Activated CD4-positive, CD25-positive, alpha-beta regulatory T cell treated with anti-CD3 and anti-CD28 coated beads, Interleukin-2, amount 50 U/mL, for 16 hours (primary cell): ENCODE results near the gene CAPN14.

Source experiments
- DNase-seq: peaks from one replicate; pipeline ENCODE4 v3.0.0-alpha.2; 2020; ENCODE audit warnings: low read depth, low spot score

The CAPN14 gene

DNA sequence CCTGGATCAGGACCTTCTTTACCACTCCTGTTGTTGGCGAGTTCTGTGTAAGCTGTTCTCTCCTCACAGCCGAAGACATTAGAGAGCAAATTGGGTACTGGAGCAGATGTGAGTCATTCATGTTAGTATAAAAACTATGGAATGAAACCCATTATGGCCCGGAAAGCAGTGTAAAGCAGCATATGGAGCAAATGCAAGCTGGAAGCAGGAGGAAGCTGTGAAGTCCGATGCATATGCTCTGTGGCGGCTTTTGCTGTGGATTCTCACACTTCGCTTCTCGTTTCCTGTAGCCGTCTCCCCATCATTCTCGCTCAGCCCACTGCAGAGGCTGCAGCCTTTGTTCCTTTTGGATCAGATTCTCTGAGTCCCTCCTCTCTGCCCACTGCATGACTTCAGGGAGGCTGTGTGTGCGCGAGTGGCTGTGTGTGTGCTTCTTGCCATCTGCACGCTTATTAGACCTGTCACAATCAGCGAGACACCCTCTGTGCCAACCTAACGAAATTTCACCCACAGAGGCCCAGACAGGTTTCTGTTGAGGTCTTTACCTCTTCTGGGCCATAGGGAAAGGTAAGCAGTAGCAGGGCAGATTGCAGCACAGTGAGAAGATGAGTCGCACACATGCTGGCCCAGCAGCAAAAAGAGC, 75.8 kb downstream of the CAPN14 start:
- no peak for DNase-seq

DNA sequence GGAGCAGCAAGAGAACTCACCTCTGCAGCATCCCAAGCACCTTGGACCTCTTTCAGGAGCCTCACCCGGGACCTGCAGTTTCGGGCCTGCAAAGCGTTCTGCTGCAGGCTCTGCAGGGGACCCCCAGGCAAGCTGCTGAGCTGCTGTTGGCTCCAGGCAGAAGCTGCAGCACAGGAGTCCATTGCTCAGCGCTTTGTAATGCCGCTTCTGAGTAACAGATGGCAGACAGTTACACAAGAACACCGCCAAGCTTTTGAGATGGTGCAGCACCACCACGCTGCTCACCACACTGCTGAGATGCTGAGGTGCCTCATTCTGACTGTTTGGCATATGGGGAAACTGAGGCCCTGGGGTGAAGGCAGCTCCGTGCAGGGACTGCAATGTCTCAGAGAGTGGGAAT, 77.2 kb downstream of the CAPN14 start:
- no peak for DNase-seq

DNA sequence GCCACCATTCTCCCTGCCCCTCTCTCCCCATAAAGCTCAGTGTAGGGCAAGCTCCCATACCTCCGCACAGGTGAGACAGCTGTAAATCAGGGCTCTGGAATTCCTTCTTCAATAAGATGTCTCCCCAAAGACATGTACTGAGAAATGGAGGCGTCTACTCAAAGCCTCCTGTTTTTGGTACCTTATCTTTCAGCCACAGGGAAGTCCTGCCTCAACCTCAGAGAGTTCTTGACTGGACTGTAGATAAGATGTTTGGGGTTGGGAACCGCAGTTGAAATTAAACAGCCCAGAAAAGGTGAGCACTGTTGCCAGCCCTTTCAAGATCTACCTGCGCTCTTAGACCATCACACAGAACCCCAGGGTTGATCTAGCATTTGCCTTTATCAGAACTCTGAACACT, 77.6 kb downstream of the CAPN14 start:
- DNase-seq, result no peak

GRCh38 chr2:31138037-31138962, 79.0 kb downstream of the CAPN14 start, which contains the start of gene GALNT14:
Gene GALNT14, minus strand, starts transcription at chr2:31138440. Its CDS starts 354 bp downstream, at chr2:31138086.
- DNase-seq, result no peak

- no peak for DNase-seq
Measured at GRCh38 chr2:31137211-31138036, 79.9 kb downstream of the CAPN14 start.

GRCh38 chr2:31136732-31137131, 80.6 kb downstream of the CAPN14 start:
- DNase-seq, result no peak

DNA sequence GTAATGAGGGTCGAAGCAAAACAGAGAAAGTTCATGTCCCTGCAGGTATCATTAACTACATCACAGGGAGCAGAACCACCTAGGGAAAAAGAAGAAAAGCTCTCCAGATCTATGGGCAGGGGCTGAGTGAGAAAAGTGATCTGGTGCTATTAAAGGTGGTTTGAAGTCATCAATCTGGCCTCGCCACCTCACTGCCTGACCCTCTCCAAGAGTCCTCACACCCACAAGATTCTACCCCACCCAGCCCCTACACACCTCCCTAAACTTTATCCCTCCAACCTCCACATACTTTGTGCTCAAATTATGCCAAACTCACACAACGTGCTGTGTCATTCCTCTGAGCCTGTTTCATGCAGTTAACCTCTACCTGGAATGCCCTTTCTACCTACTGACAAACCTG, 81.3 kb downstream of the CAPN14 start:
- DNase-seq, result no peak

DNA sequence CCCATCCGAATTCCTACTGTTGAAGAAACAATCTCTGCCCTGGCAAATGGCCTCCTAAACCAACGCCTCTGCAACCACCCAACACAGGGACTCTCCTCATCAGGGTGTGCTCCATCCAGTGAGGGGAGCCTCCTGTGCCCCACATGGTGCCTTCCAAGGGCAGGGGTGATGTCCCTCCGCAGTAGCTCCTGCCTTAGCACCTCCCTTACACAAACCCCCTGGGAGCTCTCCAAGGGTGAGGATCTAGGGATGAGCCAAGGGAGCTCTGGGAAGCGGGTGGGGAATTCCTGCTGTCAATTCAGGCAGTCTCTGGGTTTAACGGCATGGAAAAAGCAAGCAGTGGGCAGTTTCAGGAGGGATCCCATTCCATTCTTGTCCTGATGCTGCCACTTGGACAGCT, 82.8 kb downstream of the CAPN14 start:
- DNase-seq, result no peak

- no peak for DNase-seq
Measured at GRCh38 chr2:31132786-31133185, 84.5 kb downstream of the CAPN14 start.

- DNase-seq, result no peak
Measured at GRCh38 chr2:31131871-31132270, 85.4 kb downstream of the CAPN14 start.

DNA sequence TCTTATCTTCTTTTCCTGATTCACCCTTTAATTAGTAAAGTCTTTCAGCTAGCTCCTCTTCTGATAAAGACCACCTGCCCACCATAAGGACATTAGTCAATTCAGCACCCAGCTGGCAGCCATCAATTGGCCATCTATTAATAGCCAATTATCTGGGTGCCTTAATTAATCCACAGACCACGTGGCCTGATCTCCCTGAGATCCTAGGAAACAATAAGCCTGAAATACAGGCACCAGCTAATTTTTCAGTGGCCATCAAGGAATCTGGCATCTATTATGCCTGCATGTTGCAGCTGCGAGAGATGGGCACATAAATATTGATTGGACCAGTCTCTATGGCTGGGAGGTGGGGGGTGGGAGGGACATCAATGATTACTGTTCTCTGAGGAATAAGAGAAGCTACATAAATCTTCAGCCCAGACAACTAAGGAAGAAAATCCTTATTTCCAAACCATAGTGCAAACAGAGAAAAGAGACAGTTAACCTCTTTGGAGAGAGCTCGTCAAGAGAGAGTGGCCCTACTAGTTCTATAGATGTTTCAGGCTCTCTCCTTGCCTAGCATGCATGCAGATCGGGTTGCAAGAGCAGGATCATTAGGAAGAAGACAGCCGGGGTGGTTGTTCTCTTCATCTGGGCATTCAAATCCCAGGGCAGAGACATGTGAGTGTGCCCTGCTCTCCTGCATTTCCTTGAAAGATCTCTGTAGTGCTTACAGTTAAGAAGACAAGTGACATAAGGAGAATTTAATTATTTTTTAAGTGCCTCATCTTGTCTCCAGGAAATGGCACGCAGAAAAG, 87.7 kb downstream of the CAPN14 start:
- no peak for DNase-seq

- no peak for DNase-seq
Measured at GRCh38 chr2:31127931-31128330, 89.4 kb downstream of the CAPN14 start.

DNA sequence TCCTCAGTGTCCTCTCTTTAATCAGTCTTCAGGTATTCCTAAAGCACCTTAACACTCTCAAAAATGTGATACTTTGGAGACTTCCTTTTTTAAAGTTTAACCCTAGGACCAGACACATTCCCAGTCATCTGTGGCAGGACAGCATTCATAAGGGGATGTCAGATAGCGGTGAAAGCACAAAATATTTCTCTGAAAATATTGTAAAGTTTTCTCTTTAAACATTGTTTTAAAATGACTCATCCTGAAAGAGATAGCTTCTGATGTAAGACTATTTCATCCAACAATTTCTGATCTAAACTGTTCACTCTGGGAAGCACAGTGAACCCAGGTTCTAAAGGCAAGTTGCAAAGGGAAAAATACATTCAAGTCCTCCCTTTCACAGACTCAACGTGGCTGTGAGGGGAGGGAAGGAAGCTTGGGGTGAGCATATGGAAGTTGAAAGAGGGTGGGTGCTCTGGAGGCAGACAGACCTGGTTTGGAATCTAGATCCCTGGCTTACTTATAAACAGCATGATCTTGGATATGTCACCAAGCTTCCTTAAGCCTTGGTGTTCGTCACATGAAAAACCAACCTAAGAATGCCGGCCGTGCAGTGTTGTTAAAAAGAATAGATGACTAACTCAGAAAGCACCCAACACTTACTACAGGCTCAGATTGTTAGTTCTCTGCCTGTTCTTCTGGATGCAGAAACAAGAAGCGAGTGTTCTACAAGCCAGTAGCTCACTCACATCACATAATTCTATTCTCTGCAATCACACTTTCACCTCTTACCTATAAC, 91.2 kb downstream of the CAPN14 start:
- no peak for DNase-seq

GRCh38 chr2:31124904-31125303, 92.4 kb downstream of the CAPN14 start:
- DNase-seq, result no peak
